Endothelial cell of umbilical vein (primary cell): ENCODE data around the gene PML. TPM values are rescaled to one million over a fixed set of nuclear protein-coding genes. Genes with fewer than 3 reads are reported as not detected.
A peak's percentile ranks its signal among the peaks of the same experiment; 100 is the strongest.

Experiments used
- BruUV-seq: library from RNA; stranded (reverse); fragments of 400-500 nt; replicated peaks from 2 replicates; lab custom pipeline; 2021; lab: Mats Ljungman, UMichigan
- CTCF ChIA-PET: fragments of 300-600, 350-600 bp; sonication (Branson Sonifier 250); formaldehyde crosslinking; loops from one replicate; lab custom pipeline; 2021; ENCODE audit warnings: antibody characterized with exemption, inconsistent platforms; lab: Charles Lee
- POLR2A ChIA-PET: fragments of 300-600, 350-600 bp; sonication (Branson Sonifier 250); formaldehyde crosslinking; loops from one replicate; lab custom pipeline; 2021; ENCODE audit warnings: antibody characterized with exemption, inconsistent platforms; lab: Charles Lee
- DNase-seq: peaks from one replicate; pipeline ENCODE4 v3.0.0-alpha.2; 2011; ENCODE audit warnings: low read depth, low spot score
- FAIRE-seq: peaks from 2 replicates; lab custom pipeline; 2011; peaks lifted over from hg19 to GRCh38; lab: Jason Lieb, UNC
- H2AFZ ChIP-seq: 2 replicates; pipeline ENCODE4 v1.6.0; 2012; ENCODE audit warnings: low read depth, low read length, control low read depth, inconsistent platforms
- H3K27ac ChIP-seq: 2 replicates; pipeline ENCODE4 v1.5.1; 2011; ENCODE audit warnings: low read depth, mild to moderate bottlenecking, control low read depth, low read length, moderate library complexity; ENCODE audit not compliant: insufficient read depth
- H3K27me3 ChIP-seq, 2 experiments: 2 replicates each; pipeline versions ENCODE4 v1.6.0 to v1.6.1; 2011; ENCODE audit warnings: low read length in 2 of 2, mixed read lengths in 1 of 2; ENCODE audit not compliant: control insufficient read depth in 2 of 2, insufficient read depth in 2 of 2
- H3K36me3 ChIP-seq, 2 experiments: 2 replicates in 1 of 2; 3 replicates in 1 of 2; pipeline ENCODE4 v1.5.1; 2011; ENCODE audit warnings: low read length in 2 of 2, mild to moderate bottlenecking in 1 of 2, moderate library complexity in 1 of 2; ENCODE audit not compliant: control insufficient read depth in 2 of 2, insufficient read depth in 2 of 2; ENCODE audit errors: extremely low read depth in 1 of 2
- H3K4me1 ChIP-seq: 3 replicates; pipeline ENCODE4 v1.5.1; 2011; ENCODE audit warnings: mild to moderate bottlenecking, low read length; ENCODE audit not compliant: control insufficient read depth, insufficient read depth; ENCODE audit errors: extremely low read depth
- H3K4me2 ChIP-seq: 2 replicates; pipeline ENCODE4 v1.6.1; 2011; ENCODE audit warnings: low read length, control low read depth, mixed read lengths; ENCODE audit not compliant: insufficient read depth
- H3K4me3 ChIP-seq, 3 experiments: fragments of 200-600 bp in 1 of 3; sonication (generic), shearing (Covaris generic) in 1 of 3; replicated peaks in 1 of 3; 2 replicates each; pipeline ENCODE4 v1.5.1; 2011 to 2016; ENCODE audit warnings: control low read depth in 3 of 3, low read length in 3 of 3, mild to moderate bottlenecking in 2 of 3, inconsistent platforms in 1 of 3, low read depth in 1 of 3, moderate library complexity in 1 of 3; ENCODE audit not compliant: insufficient read depth in 1 of 3
- H3K79me2 ChIP-seq: 2 replicates; pipeline ENCODE4 v1.6.0; 2012; ENCODE audit warnings: low read length, inconsistent platforms; ENCODE audit not compliant: control insufficient read depth, insufficient read depth
- H3K9ac ChIP-seq: replicated peaks from 2 replicates; pipeline ENCODE3; 2011; ENCODE audit warnings: low read length, control low read depth; ENCODE audit not compliant: insufficient read depth; ENCODE audit errors: extremely low read depth
- H3K9me1 ChIP-seq: replicated peaks from 3 replicates; pipeline ENCODE4 v1.6.0; 2011; ENCODE audit warnings: mild to moderate bottlenecking, low read length; ENCODE audit not compliant: control insufficient read depth, insufficient read depth; ENCODE audit errors: extremely low read depth
- H3K9me3 ChIP-seq: replicated peaks from 2 replicates; pipeline ENCODE4 v1.5.1; 2012; ENCODE audit warnings: low read length, inconsistent platforms; ENCODE audit not compliant: control insufficient read depth, insufficient read depth
- H4K20me1 ChIP-seq: replicated peaks from 2 replicates; pipeline ENCODE3; 2011; ENCODE audit warnings: mild to moderate bottlenecking, low read length; ENCODE audit not compliant: control insufficient read depth, insufficient read depth; ENCODE audit errors: extremely low read depth
- EZH2 ChIP-seq: IDR thresholded peaks from 2 replicates; pipeline ENCODE4 v1.6.1; 2012; ENCODE audit warnings: borderline replicate concordance, low read depth, mild to moderate bottlenecking, moderate library complexity, low read length, inconsistent platforms; ENCODE audit not compliant: severe bottlenecking
- FOS ChIP-seq: IDR thresholded peaks from 2 replicates; pipeline ENCODE4 v1.6.1; 2011; ENCODE audit warnings: mild to moderate bottlenecking, low read length, moderate library complexity, borderline replicate concordance; ENCODE audit not compliant: insufficient read depth
- GATA2 ChIP-seq: IDR thresholded peaks from 2 replicates; pipeline ENCODE4 v1.7.0; 2011; ENCODE audit warnings: low read depth, mild to moderate bottlenecking, moderate library complexity, mixed read lengths, low read length; ENCODE audit not compliant: insufficient read length, insufficient read depth
- JUN ChIP-seq: IDR thresholded peaks from 2 replicates; pipeline ENCODE4 v1.6.1; 2011; ENCODE audit warnings: borderline replicate concordance, low read depth; ENCODE audit not compliant: insufficient read length, insufficient read depth
- MYC ChIP-seq: IDR thresholded peaks from one replicate; pipeline ENCODE4 v1.6.1; 2011; ENCODE audit warnings: mild to moderate bottlenecking, low read depth, low read length
- POLR2A ChIP-seq: IDR thresholded peaks from 2 replicates; pipeline ENCODE4 v1.6.1; 2012; ENCODE audit warnings: low read depth, mild to moderate bottlenecking, control low read depth, low read length
- POLR2AphosphoS5 ChIP-seq: IDR thresholded peaks from 2 replicates; pipeline ENCODE4 v1.6.1; 2012; ENCODE audit warnings: low read depth, mild to moderate bottlenecking, control low read depth, low read length, moderate library complexity; ENCODE audit not compliant: insufficient read depth
- dilution Hi-C: fragments of 300-500 bp; cut with MboI; formaldehyde crosslinking; loops from one replicate; pipeline ENCODE4 v1.15.0; 2019; ENCODE audit warnings: low sequenced_read_pairs; ENCODE audit not compliant: extremely low pct_ligation_motif_present
- intact Hi-C: fragments of 100-400 bp; cut with micrococcal nuclease; formaldehyde crosslinking; loops from one replicate; pipeline ENCODE4 v1.10.0; 2022
- polyA plus RNA-seq, 4 experiments: library from polyadenylated mRNA; depleted of rRNA in 3 of 4; stranded (reverse) in 3 of 4; unstranded in 1 of 4; fragments of >200 nt; gene quantifications; 2 replicates each; pipeline versions ENCODE4 v1.2.1 to v1.2.3, GENCODE V29; 2011 to 2012; ENCODE audit warnings: missing spikeins in 1 of 4
- total RNA-seq: library from RNA; stranded (reverse); gene quantifications from 2 replicates; pipeline ENCODE4 v1.2.3, GENCODE V29; 2021
- TF ChIP-seq, protein P1 (sequence below), 2 donors: IDR thresholded peaks; 1 replicate in 1 of 2; 2 replicates in 1 of 2; pipeline ENCODE4 v1.5.1; 2011; ENCODE audit warnings: low read length in 2 of 2, mild to moderate bottlenecking in 2 of 2, moderate library complexity in 2 of 2, control low read depth in 1 of 2, inconsistent platforms in 1 of 2, low read depth in 1 of 2; ENCODE audit not compliant: insufficient read depth in 1 of 2; ENCODE audit errors: extremely low read depth in 1 of 2
- TF ChIP-seq, protein P2 (sequence below): IDR thresholded peaks from 2 replicates; pipeline ENCODE4 v1.6.1; 2011; ENCODE audit not compliant: insufficient read depth, insufficient read length

Gene PML
- total and polyA plus RNA-seq, 2 donors (not counting 3 experiments of a cell fraction or from before 2014, with no cell fraction given), result 30.4 to 79.6 TPM

DNA sequence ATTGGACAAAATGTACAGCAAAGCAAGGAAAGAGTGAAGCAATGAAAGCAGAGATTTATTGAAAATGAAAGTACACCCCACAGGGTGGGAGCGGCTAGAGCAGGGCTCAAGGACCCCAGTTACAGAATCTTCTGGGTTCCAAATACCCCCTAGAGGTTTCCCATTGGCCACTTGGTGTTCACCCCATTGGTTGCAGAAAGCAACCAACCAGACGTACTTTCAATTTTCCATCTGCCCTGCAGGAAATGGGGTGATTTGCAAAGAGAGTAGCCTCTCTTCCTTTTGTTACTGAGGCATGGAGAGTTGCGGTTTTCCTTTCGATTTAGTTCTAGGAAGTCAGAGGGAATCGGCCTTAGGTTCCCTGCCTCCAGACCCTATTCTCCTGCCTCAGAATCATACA lies 2.4 kb downstream of the PML start:
- peak overlapping the region; percentile 66 for H3K9ac ChIP-seq
- peak; percentile 49 for TF ChIP-seq POLR2A
- no peak for TF ChIP-seq GATA2

DNA sequence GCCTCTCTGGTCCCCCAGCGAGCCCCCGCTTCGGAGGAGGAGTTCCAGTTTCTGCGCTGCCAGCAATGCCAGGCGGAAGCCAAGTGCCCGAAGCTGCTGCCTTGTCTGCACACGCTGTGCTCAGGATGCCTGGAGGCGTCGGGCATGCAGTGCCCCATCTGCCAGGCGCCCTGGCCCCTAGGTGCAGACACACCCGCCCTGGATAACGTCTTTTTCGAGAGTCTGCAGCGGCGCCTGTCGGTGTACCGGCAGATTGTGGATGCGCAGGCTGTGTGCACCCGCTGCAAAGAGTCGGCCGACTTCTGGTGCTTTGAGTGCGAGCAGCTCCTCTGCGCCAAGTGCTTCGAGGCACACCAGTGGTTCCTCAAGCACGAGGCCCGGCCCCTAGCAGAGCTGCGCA lies 3.5 kb downstream of the PML start:
- intact Hi-C loops (no loop called here), dilution Hi-C loops (no loop called here)
- Histone ChIP-seq H3K9me3 (no peaks in the 10 kb centered on the region), H3K9ac (no peak overlapping the region), H3K36me3 (peaks cover 5 to 14% of the 10 kb centered on the region in 2 experiments), H3K79me2 (peaks cover 72% of the 10 kb centered on the region), H2AFZ (no peak overlapping the region), H3K4me3 (peak overlapping the region in 1 of 3 experiments; percentile 96), H3K9me1 (no peaks in the 10 kb centered on the region), H4K20me1 (no peaks in the 10 kb centered on the region), H3K4me1 (peaks cover 20% of the 10 kb centered on the region), H3K4me2 (no peak overlapping the region), H3K27me3 (no peaks in the 10 kb centered on the region), H3K27ac (no peak overlapping the region)
- CTCF ChIA-PET, result interaction anchor here (2.4 kb wide), 1 partner anchor 25 kb away, joined by 27 read pairs; no protein-coding TSS in a partner anchor
- TF ChIP-seq, protein P1, sequence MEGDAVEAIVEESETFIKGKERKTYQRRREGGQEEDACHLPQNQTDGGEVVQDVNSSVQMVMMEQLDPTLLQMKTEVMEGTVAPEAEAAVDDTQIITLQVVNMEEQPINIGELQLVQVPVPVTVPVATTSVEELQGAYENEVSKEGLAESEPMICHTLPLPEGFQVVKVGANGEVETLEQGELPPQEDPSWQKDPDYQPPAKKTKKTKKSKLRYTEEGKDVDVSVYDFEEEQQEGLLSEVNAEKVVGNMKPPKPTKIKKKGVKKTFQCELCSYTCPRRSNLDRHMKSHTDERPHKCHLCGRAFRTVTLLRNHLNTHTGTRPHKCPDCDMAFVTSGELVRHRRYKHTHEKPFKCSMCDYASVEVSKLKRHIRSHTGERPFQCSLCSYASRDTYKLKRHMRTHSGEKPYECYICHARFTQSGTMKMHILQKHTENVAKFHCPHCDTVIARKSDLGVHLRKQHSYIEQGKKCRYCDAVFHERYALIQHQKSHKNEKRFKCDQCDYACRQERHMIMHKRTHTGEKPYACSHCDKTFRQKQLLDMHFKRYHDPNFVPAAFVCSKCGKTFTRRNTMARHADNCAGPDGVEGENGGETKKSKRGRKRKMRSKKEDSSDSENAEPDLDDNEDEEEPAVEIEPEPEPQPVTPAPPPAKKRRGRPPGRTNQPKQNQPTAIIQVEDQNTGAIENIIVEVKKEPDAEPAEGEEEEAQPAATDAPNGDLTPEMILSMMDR (IDR thresholded peaks at IDR 0.05; ENCODE audit: extremely low read depth in 1 of 2, insufficient read depth in 1 of 2, low read depth in 1 of 2, low read length in 2 of 2), result no peak
- TF ChIP-seq EZH2, result no peak
- no peak for TF ChIP-seq FOS
- TF ChIP-seq MYC, result no peak
- TF ChIP-seq POLR2A, result no peak
- TF ChIP-seq, protein P2, sequence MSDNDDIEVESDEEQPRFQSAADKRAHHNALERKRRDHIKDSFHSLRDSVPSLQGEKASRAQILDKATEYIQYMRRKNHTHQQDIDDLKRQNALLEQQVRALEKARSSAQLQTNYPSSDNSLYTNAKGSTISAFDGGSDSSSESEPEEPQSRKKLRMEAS, result no peak
- no peak for TF ChIP-seq JUN
- TF ChIP-seq POLR2AphosphoS5, result no peak
- no peak for TF ChIP-seq GATA2
- no peak for DNase-seq
- POLR2A ChIA-PET, result no interaction called here
- no TSS peak for BruUV-seq
- FAIRE-seq, result no peak

More for the DNA sequence above, 2.4 kb downstream of the PML start:
- intact Hi-C loops, result no loop called here
- H3K4me2 ChIP-seq, result peak overlapping the region; percentile 97
- FAIRE-seq, result peak; percentile 88
- H3K36me3 ChIP-seq, result peaks cover 5 to 12% of the 10 kb centered on the region in 2 experiments
- H3K4me1 ChIP-seq, result peaks cover 20% of the 10 kb centered on the region
- H4K20me1 ChIP-seq, result no peaks in the 10 kb centered on the region
- BruUV-seq, result no TSS peak
- peak overlapping the region; percentile 35 to 96 (median 92) for H3K4me3 ChIP-seq
- H2AFZ ChIP-seq, result peak overlapping the region; percentile 49
- dilution Hi-C loops, result no loop called here
- no peaks in the 10 kb centered on the region for H3K9me3 ChIP-seq
- DNase-seq, result peak; percentile 85
- POLR2A ChIA-PET, result no interaction called here
- CTCF ChIA-PET, result interaction anchor here (1.0 to 4.0 kb wide), 5 partner anchors 14 to 46 kb away, joined by 3 to 65 read pairs (median 24); no protein-coding TSS in a partner anchor
- peak overlapping the region; percentile 53 for H3K27ac ChIP-seq
- peaks cover 66% of the 10 kb centered on the region for H3K79me2 ChIP-seq
- H3K27me3 ChIP-seq, result no peaks in the 10 kb centered on the region
- H3K9me1 ChIP-seq, result no peaks in the 10 kb centered on the region
